Measurements from ENCODE around the gene RPS6KA5.

GRCh38 chr14:91067186-91067585 is 6.7 kb upstream of the RPS6KA5 start:
- no peak for TF ChIP-seq YY1 (IDR thresholded peaks at IDR 0.05; ENCODE audit: extremely low read depth, insufficient replicate concordance, low read depth, low read length)
- TF ChIP-seq ZFX (IDR thresholded peaks at IDR 0.05): no peak
- TF ChIP-seq ELF1 (IDR thresholded peaks at IDR 0.05; ENCODE audit: borderline replicate concordance, low read depth): no peak
- TF ChIP-seq FOSL1 (IDR thresholded peaks at IDR 0.05; ENCODE audit: low read depth): no peak
- TF ChIP-seq CTCF (IDR thresholded peaks at IDR 0.05 in 2 of 3, conservative IDR thresholded peaks at IDR 0.05 in 1 of 3; ENCODE audit: borderline replicate concordance in 1 of 3, insufficient read depth in 1 of 3, low read depth in 2 of 3, low read length in 2 of 3): no peak
- TF ChIP-seq REST (IDR thresholded peaks at IDR 0.05; ENCODE audit: low read depth): no peak

Measured in HCT116 (cell line).